GM19438 (cell line): ENCODE measurements around the gene HM13.
"Not testable (repeated sequence)": the region's sequence is repeated elsewhere in the genome, so short reads cannot be mapped to it uniquely, and the experiment has no call there.

Experiments
- ATAC-seq: cut with Tn5 transposase; IDR thresholded peaks from one replicate; pipeline ENCODE4 v1.9.1; 2021; ENCODE audit warnings: low read depth; ENCODE audit not compliant: unreplicated experiment

Gene HM13

GRCh38 chr20:31500527-31500926 is 13.7 kb upstream of the HM13 start:
- no peak for ATAC-seq

GRCh38 chr20:31502884-31503673 is 11.2 kb upstream of the HM13 start:
- ATAC-seq = peak; percentile 85

GRCh38 chr20:31505903-31506302 is 8.3 kb upstream of the HM13 start:
- no peak for ATAC-seq

GRCh38 chr20:31508517-31509244 is 5.6 kb upstream of the HM13 start:
- no peak for ATAC-seq

- no peak for ATAC-seq
Observed at GRCh38 chr20:31515072-31515774, 981 bp downstream of the HM13 start.

GRCh38 chr20:31515775-31516107 is 1.5 kb downstream of the HM13 start:
- no peak for ATAC-seq

- ATAC-seq = no peak
Observed at GRCh38 chr20:31516166-31516565, 1.9 kb downstream of the HM13 start.

GRCh38 chr20:31516651-31517050 is 2.4 kb downstream of the HM13 start:
- no peak for ATAC-seq

- ATAC-seq = no peak
Observed at GRCh38 chr20:31517373-31517772, 3.1 kb downstream of the HM13 start.

- ATAC-seq = not testable (repeated sequence)
Observed at GRCh38 chr20:31521267-31521666, 7.0 kb downstream of the HM13 start.

GRCh38 chr20:31522731-31523130 is 8.5 kb downstream of the HM13 start:
- no peak for ATAC-seq

GRCh38 chr20:31523361-31524283 is 9.4 kb downstream of the HM13 start:
- ATAC-seq = no peak

- ATAC-seq = no peak
Observed at GRCh38 chr20:31527266-31527665, 13.0 kb downstream of the HM13 start.

- ATAC-seq = no peak
Observed at GRCh38 chr20:31535298-31535697, 21.1 kb downstream of the HM13 start.

GRCh38 chr20:31536575-31536974 is 22.3 kb downstream of the HM13 start:
- no peak for ATAC-seq

- ATAC-seq = no peak
Observed at GRCh38 chr20:31537116-31537871, 23.1 kb downstream of the HM13 start.

- no peak for ATAC-seq
Observed at GRCh38 chr20:31537890-31538289, 23.6 kb downstream of the HM13 start.

GRCh38 chr20:31538326-31538725 is 24.1 kb downstream of the HM13 start:
- ATAC-seq = no peak

- ATAC-seq = not testable (repeated sequence)
Observed at GRCh38 chr20:31539636-31540035, 25.4 kb downstream of the HM13 start.

- ATAC-seq = no peak
Observed at GRCh38 chr20:31540406-31540805, 26.2 kb downstream of the HM13 start.
